Lower leg skin (tissue), 4 donors: Measurements from ENCODE around the gene LYVE1. TPM values are rescaled to one million over a fixed set of nuclear protein-coding genes. Genes with fewer than 3 reads are reported as not detected.

Experiments used
- DNase-seq, 2 donors: peaks; one replicate each; pipeline ENCODE4 v3.0.0-alpha.2; 2019; ENCODE audit warnings: low spot score in 2 of 2
- H3K4me3 ChIP-seq: fragments of 200-600 bp; sonication (generic); 2 replicates; pipeline ENCODE4 v1.5.1; 2017; ENCODE audit warnings: mild to moderate bottlenecking, low read depth; ENCODE audit not compliant: poor library complexity, severe bottlenecking
- POLR2A ChIP-seq, 2 donors: fragments of 450-650 bp; IDR thresholded peaks; one replicate each; pipeline ENCODE4 v1.6.1; 2016 to 2017; ENCODE audit warnings: antibody characterized with exemption in 2 of 2, mild to moderate bottlenecking in 1 of 2, moderate library complexity in 1 of 2
- WGBS, 2 donors: methylation state at CpG; one replicate each; pipeline ENCODE4 v1.1.5; 2018; 5-methylcytosine and 5-hydroxymethylcytosine counted together
- intact Hi-C: fragments of 100-400 bp; cut with DNase I; formaldehyde crosslinking; loops from one replicate; pipeline ENCODE4 v1.15.0; 2023; ENCODE audit warnings: low total_unique reads
- total RNA-seq, 4 donors: library from RNA; depleted of rRNA; stranded (reverse); fragments of >200 nt; gene quantifications; one replicate each; pipeline ENCODE4 v1.1.0, GENCODE V29; 2016
- TF ChIP-seq, protein P1 (sequence below), 3 donors: fragments of 450-650 bp; IDR thresholded peaks; one replicate each; pipeline ENCODE4 v1.5.1; 2016; ENCODE audit warnings: antibody characterized with exemption in 3 of 3, mild to moderate bottlenecking in 3 of 3, moderate library complexity in 2 of 3

LYVE1 gene
- total RNA-seq, 4 donors from 2014 or later: 14.3 to 29.0 (median 20.6) TPM

- TF ChIP-seq POLR2A (IDR thresholded peaks at IDR 0.05): no peak
- DNase-seq: no peak
- intact Hi-C loops: no loop called here
Measured at GRCh38 chr11:10573028-10573427, 4.6 kb upstream of the LYVE1 start.

DNA sequence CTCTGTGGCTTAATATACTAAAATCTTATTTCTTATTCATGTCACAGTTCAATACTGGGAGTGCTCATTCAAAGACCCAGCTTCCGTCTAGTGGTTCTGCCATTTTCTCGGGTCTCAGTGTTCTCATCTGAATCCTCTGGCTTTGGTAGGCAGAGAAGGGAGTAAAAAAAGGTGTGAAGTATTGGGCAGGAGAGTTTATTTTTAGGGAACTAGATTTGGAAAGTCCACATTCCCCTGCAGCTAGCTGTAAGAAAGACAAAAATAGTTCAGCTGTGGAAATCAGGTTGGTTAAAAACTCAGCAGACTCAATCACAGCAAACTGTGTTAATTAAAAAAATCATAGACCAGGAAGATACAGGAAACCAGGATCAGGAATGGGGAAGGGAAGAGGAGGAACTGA is 4.1 kb upstream of the LYVE1 start:
- H3K4me3 ChIP-seq: no peak overlapping the region
- no peak for DNase-seq
- intact Hi-C loops: no loop called here
- TF ChIP-seq, protein P1, sequence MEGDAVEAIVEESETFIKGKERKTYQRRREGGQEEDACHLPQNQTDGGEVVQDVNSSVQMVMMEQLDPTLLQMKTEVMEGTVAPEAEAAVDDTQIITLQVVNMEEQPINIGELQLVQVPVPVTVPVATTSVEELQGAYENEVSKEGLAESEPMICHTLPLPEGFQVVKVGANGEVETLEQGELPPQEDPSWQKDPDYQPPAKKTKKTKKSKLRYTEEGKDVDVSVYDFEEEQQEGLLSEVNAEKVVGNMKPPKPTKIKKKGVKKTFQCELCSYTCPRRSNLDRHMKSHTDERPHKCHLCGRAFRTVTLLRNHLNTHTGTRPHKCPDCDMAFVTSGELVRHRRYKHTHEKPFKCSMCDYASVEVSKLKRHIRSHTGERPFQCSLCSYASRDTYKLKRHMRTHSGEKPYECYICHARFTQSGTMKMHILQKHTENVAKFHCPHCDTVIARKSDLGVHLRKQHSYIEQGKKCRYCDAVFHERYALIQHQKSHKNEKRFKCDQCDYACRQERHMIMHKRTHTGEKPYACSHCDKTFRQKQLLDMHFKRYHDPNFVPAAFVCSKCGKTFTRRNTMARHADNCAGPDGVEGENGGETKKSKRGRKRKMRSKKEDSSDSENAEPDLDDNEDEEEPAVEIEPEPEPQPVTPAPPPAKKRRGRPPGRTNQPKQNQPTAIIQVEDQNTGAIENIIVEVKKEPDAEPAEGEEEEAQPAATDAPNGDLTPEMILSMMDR (IDR thresholded peaks at IDR 0.05): no peak
- TF ChIP-seq POLR2A (IDR thresholded peaks at IDR 0.05): no peak
- WGBS, 2 donors: 91 to 92% methylated on average over 2 of the region's 2 CpGs

More at GRCh38 chr11:10573028-10573427, 4.6 kb upstream of the LYVE1 start:
- H3K4me3 ChIP-seq: no peak overlapping the region

GRCh38 chr11:10567446-10567845 is 1.0 kb downstream of the LYVE1 start:
- intact Hi-C loops: no loop called here
- no peak for DNase-seq
- H3K4me3 ChIP-seq: no peak overlapping the region
- WGBS, 2 donors: 80 to 86% methylated on average over 2 of the region's 2 CpGs
- TF ChIP-seq, protein P1 (IDR thresholded peaks at IDR 0.05): no peak
- no peak for TF ChIP-seq POLR2A (IDR thresholded peaks at IDR 0.05)

GRCh38 chr11:10566257-10566957 is 2.1 kb downstream of the LYVE1 start:
- WGBS, 2 donors: 64 to 70% methylated on average over 6 of the region's 6 CpGs
- H3K4me3 ChIP-seq: no peak overlapping the region

GRCh38 chr11:10565493-10565892 is 3.0 kb downstream of the LYVE1 start:
- intact Hi-C loops: no loop called here
- DNase-seq: no peak
- no peak for TF ChIP-seq POLR2A (IDR thresholded peaks at IDR 0.05)
- TF ChIP-seq, protein P1 (IDR thresholded peaks at IDR 0.05): no peak
- no peak overlapping the region for H3K4me3 ChIP-seq
- 84 to 94% methylated on average over 4 of the region's 4 CpGs for WGBS, 2 donors

More at GRCh38 chr11:10566257-10566957, 2.1 kb downstream of the LYVE1 start:
- DNase-seq: no peak
- intact Hi-C loops: no loop called here
- TF ChIP-seq, protein P1 (IDR thresholded peaks at IDR 0.05): no peak

DNA sequence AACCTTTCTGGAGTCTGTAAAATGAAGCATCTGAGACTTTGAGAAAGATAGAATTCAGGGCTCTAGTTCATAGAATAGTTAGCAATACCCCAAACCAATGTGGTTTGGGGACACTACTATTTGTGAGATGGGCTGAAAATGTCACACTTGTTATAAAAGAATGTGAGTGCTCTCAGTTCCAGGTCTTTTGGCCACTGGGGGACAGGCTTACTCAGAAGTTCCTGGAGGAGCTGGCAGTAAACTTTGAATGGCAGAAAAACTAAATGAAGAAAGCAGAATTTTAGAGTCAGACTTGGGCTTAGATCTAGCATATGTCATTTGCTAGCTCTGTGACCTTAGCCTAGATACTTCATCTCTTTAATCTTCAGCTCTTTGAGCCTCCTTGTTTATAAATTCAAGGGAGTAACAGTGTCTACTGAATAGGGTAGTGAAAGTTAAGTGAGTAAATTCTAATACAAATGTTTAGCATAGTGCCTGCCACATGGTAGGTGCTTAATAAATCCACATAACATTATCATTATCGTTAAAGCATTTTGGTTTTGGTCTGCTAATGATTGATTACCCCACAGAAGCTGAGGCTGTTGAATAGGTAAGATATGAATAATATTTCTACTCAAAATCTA is 3.7 kb downstream of the LYVE1 start:
- DNase-seq: no peak
- H3K4me3 ChIP-seq: no peak overlapping the region
- intact Hi-C loops: no loop called here
- TF ChIP-seq, protein P1 (IDR thresholded peaks at IDR 0.05): no peak
- TF ChIP-seq POLR2A (IDR thresholded peaks at IDR 0.05): no peak
- WGBS, 2 donors: 73 to 82% methylated on average over 1 of the region's 1 CpG
